ENCODE results near the gene PSKH1.

Gene PSKH1

DNA sequence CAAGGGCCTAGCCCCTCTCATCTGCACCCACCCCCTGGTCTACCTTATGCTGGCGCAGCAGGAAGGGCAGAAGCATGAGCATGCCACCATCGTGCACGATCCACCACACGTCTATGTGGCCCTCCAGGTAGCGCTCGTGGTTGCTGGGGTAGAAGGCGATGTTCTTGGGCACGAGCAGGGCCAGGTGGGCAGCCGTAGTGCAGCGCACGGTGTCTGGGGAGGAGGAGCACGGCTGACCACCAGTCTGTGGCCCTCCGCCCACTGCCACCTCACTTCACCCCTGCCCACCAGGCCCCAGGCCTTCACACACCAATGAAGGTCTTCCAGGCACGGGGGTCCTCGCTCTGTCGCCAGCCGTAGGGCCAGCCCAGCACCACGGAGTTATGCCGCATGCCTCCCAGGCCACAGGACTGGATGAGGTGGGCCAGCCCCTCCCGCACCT is 53.1 kb downstream of the PSKH1 start:
- no peak overlapping the region for H3K4me3 ChIP-seq (ENCODE audit: low read length)
- no peak for DNase-seq (ENCODE audit: low read depth, low spot score)

DNA sequence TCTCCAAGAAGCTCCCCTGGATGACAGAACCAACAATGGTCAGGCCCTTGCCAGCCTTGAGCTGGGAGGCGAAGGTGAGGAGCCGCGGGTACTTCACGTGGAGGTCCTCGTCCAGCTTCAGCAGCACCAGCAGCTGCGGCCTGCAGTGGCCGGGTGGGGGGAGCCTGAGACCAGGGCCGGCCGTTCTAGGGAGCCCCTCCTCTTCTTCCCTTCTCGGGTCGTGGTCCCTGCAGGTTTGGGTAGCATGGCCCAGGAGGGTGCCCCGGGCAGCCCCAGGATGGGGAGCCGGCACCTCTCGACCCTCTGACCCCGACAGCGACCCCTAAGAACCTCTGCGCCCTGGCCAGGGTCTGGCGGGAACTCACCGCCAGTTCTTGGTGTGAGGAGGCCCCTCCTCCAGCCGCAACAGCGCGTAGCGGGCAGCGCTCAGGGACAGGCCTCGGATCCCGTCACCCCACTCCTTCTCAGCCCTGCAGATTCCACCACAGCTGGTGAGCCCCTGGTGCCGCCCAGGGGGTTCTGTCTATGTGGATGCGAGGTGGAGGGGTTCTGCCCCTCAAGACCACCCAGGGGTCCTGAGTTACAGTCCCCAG is 54.0 kb downstream of the PSKH1 start:
- DNase-seq (ENCODE audit: low read depth, low spot score) = no peak
- H3K4me3 ChIP-seq (ENCODE audit: low read length) = no peak overlapping the region

DNA sequence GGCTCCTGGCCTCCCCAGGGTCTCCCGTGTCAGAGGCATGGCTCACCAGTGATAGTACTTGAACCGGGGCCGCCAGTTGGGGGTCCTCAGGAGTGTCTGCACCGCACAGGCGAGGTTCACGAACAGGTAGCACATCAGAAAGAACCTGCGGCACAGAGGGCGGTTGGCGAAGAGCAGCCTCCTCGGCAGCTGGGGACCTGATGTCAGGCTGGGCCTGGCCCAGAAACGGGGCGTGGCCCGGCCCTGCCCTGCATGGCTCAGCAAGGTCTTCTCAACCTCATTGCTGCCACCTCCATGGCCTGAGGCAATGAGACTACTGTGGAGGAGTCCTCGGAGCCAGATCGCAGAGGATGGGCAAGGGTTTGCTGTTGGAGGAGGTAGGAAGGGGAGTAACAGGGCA is 55.0 kb downstream of the PSKH1 start:
- H3K4me3 ChIP-seq (ENCODE audit: low read length) = no peak overlapping the region
- DNase-seq (ENCODE audit: low read depth, low spot score) = no peak

DNA sequence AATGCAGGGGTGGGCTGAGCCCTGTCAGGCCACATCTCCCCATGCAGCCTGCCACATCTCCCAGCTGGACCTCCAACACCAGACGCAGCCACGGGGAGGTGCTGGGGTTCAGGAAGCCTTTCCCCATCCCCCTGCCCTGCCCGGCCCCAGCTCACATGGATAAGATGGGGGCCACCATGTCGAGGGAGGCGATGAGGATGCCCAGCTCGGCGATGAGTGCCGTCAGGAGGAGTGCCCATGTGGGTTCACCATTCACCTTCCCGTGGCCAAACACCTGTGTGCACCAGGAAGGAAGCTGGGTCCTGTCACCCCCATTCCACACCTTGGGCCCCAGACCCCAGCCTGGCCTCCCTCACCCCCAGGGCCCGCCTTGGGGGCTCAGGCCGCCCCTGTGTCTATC is 56.6 kb downstream of the PSKH1 start:
- no peak overlapping the region for H3K4me3 ChIP-seq (ENCODE audit: low read length)
- DNase-seq (ENCODE audit: low read depth, low spot score) = no peak

DNA sequence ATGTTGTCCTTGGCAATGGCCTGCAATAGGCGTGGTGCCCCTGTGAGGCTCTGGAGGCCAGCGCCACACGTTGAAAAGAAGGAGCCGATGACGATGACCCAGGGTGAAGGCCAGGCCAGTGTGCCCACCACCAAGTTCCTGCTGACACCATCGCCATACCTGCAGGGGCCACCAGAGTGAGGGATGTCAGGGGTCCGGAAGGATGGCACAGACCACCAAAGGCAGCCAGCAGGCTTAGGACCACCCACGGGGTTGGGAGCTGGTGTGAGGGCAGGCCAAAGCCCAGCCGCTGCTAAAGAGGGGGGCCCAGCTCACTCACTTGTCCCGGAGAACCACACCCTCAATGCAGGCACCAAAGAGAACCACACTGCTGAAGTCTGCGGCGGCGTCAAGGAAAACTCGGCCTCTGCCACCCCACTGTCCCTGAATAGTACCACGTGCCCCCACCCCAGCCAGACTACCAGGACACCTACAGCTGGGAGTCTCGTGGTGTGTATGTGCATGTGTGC is 57.3 kb downstream of the PSKH1 start:
- H3K4me3 ChIP-seq (ENCODE audit: low read length) = no peak overlapping the region
- DNase-seq (ENCODE audit: low read depth, low spot score) = no peak

DNA sequence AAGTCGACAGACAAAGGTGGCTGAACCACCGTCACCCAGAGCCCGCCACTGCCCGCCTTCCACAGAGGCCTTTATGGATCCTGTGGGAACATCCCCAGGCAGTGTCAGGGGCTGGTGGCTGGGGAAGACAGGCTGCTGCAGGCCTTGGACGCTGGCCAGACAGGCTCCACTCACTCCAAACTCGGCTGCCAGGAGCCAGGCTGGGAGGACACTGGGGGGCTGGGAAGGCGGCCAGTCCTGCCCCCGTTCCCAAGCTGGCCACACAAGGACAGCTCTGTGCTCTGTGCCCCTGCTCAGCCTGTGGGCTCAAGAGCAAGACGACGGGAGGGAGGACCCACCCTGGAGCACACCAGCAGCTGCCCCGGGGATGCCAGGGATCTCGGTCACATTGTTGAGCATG is 58.4 kb downstream of the PSKH1 start:
- DNase-seq (ENCODE audit: low read depth, low spot score) = no peak
- no peak overlapping the region for H3K4me3 ChIP-seq (ENCODE audit: low read length)

DNA sequence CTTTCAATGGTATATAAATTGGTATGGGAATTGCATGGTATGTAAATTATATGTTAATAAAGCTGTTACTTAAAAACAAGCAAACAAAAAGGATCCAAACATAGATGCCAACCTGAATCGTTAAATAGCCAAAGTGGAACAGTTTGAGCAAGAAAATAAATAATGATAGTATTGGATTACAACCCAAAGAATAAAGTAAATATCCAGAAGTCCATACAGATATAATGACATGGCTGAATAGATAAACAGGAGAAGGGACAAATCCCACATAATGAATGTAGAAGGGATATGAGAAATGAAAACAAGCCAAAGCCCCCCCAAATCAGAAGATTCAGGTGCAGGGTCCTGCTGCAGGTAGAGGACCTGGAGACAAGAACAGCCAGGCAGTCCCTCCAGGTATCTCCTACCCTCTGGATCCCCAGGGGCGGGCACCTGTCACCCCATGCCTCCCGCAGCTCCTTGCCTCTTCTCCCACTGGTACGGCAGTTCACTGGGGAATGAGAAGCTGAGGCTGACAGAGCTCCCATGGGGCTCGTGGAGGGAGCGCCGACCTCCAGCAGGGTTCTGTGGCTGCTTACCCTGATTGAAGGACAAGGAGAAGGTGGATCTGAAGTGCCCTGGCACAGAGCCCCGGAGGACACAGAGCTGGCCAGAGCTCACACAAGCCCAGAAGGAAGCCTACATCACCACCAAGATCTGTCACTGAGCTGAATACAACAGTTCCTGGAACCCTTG is 60.8 kb downstream of the PSKH1 start:
- H3K4me3 ChIP-seq (ENCODE audit: low read length) = no peak overlapping the region
- DNase-seq (ENCODE audit: low read depth, low spot score) = no peak

DNA sequence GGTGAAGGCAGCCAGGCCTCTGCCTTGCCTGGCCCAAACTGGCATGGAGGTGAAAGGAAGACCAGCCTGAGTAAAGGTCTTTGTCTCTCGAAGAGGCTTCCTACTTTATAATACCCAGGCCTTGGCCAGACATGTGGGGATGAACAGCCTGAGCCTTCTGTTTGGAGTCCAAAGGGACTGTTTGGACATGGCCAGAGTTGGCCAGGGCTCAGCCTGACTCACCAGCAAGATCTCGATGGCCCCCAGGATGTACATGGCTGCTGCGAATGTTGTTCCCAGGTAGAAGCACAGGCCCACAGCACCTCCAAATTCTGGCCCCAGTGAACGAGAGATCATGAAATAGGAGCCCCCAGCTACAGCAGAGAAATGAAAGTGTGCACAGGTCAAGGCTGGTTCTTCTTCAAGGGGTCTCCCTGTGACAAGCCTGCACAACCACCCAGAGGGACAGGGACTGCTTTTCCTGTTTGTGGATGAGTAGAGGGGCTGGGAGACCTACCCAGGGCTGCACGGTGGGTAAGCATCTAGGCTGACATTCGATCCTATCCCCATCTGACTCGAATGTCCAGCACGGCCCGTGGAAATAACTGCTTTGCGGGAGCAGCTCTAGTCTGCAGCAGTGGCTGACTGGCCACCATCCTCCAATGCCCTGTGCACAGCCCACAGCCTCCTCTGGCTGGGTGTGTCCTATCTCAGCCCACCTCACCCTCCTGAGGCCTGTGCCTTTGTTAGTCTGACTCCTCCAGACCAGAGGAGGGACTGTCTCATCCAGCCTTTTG is 61.6 kb downstream of the PSKH1 start:
- no peak overlapping the region for H3K4me3 ChIP-seq (ENCODE audit: low read length)

DNA sequence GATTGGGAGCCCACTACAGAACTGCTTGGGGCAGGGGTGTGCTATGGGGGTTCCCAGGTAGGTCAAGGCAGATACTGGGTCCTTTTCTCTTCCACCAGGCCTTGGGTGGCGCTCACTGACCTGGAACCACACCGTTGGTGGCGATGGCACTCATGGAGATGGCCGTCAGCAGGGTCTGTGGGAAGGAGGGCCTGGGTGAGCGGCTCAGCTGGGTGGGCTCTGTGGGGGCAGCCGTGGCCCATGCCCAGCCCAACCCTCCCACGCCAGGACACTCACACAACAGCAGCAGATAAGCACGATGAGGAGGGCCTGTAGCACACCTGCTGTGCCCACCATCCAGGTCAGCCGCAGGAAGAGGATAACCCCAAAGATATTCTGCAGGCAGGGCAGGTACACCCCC is 64.6 kb downstream of the PSKH1 start:
- no peak overlapping the region for H3K4me3 ChIP-seq (ENCODE audit: low read length)
- DNase-seq (ENCODE audit: low read depth, low spot score) = no peak

More for the DNA sequence above, 61.6 kb downstream of the PSKH1 start:
- DNase-seq (ENCODE audit: low read depth, low spot score) = no peak

DNA sequence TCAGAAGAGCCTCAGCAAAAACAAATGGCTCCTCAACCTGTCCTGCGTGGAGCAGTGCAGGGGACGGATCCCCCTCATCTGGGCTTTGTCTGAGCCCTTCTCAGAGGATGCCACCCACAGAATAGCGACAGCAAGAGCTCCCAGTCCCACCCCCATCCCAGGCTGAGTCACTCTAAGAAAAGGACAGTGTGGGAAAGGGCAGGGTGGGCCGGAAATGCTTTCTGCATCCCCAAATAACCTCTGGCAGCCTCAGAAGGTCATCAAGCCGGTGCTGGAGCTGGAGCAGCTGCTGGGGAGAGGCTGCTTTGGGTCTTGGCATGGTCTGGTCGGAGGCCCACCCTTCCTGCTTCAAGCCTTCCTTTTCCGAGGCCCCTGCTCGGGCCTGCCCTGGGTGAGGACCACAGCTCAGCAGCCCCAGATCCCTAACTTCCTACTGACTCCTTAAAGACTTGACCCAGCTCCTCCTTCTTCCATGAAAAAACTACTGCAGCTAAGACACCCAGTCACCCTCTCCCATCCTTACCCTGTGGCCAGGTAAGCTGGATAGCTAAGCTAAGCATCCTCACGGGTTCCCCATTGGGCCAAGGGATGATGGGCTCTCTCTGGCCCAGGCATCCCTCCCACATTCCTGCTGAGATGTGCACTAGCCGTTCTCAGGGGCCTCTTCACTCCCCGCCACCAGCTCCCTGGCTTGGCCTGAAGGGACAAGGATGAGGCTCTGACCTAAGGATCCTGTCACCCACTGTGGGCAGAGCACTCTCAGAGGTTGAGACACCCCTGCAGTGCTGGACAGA is 66.7 kb downstream of the PSKH1 start:
- no peak overlapping the region for H3K4me3 ChIP-seq (ENCODE audit: low read length)
- no peak for DNase-seq (ENCODE audit: low read depth, low spot score)

DNA sequence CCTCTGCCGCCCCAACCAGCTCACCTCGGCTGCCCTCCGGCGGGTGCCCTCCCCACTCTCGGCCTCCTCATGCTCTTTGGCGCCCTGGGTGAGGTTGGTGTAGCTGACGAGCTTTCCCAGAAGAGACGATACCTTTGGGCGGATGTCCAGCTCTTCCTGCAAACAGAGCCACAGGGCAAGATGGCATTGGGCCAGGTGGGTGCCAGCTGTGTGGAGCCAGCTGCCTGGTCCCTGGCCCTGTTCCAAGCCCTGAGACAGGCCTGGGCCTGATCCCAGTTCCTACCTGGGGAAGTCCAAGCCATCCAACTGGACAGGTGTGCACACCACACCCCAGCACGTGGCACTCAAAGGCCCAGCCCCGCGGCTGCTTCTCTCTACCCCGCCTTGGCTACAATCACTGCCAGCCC is 68.5 kb downstream of the PSKH1 start:
- no peak for DNase-seq (ENCODE audit: low read depth, low spot score)
- no peak overlapping the region for H3K4me3 ChIP-seq (ENCODE audit: low read length)

DNA sequence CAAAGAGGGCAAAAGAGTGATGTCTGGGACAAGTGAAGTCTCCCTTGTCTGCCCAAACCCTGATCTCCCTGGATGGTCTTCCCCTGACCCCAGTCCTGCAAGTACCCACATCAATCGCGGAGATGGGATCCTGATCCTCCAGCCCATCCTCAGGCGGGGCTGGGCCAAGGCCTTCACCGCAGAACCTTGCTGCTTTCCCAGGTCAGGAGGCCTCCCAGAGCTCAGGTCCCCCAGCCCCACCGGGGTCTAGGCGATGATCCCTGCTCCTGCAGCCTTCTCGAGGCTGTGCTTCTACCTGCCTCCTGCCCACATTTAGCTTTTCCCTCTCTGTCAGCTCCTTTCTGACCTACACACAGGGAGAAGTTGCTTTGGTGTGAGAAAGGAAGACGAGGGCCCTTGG is 69.1 kb downstream of the PSKH1 start:
- no peak for DNase-seq (ENCODE audit: low read depth, low spot score)
- no peak overlapping the region for H3K4me3 ChIP-seq (ENCODE audit: low read length)

DNA sequence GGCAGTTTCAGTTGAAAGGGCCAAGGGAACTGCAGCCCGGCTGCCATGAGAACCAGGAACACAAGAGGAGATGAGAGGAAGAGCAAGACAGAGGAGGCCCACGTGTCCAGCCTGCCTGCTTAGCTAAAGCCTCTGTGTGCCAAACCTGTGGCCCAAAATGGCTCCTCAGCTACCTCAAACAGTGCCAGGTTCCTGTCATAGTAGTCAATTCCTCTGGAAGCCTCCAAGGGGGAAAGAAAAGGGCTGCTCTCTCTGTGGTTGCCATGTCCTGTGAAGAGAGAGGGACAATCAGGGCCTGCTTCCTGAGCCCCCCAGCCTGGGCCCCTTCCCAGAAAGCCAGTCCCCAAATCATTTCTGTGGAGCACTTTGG is 70.2 kb downstream of the PSKH1 start:
- no peak for DNase-seq (ENCODE audit: low read depth, low spot score)
- no peak overlapping the region for H3K4me3 ChIP-seq (ENCODE audit: low read length)

DNA sequence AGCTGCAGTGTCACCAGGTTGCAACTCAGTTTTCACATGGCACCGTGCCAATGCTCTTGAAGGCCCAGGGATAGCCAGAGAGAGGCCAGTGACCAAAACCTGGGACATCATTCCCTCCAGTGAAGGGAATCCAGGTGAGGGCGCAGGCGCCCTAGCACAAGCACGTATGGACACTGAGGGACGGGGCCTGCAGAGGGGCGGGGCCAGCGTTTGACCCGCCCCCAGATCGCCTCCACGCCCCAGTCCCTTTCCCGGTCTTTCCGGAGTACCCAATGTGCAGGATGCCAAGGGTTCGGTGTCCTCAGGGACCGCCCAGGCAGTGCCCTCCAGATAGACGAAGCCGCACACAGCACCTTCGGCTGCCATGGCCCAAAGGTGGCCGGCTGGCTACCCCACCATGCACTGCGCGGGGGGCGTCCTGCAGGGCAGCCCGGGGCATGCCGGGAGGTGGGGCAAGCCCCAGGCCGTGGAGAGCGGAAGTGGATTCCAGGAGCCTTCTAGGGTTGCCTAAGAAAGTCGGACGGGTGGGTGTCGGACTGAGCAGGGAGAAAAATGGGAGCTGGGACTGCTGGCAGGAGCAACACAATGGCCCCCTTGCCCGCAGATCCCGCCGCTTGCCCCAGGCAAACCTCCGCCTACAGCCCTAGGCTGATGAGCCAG is 70.7 kb downstream of the PSKH1 start:
- H3K4me3 ChIP-seq (ENCODE audit: low read length) = no peak overlapping the region
- no peak for DNase-seq (ENCODE audit: low read depth, low spot score)

DNA sequence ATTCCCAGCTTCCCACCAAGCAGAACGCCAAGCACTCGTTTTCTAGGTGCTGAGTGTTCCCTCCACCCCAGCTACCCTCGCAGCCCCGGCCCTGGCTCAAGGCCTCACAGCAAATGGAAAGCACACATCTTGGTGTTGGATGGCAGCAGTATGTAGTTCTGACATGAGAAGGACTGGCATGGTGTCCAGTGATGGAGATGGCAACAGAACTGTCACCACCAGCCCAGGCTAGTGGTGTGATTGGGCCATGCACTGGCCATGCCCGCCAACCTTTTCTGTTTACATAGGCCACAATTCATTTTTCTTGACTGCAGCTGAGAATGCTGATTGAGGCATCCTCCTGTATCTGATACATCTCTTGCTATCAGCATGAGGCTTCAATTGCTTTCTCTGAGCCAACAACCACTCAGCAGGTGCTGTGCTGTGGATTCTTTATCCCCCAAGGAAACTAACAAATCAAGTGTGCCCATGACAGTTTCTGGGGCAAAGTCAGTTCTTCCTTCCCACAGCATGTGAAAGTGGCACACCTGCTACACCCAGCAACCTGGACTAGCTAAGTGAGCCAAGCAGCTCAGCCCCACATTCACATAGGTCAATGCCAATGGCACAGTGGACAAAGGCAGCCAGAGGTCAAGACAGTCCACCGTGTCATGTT is 71.5 kb downstream of the PSKH1 start:
- peak; percentile 30 for DNase-seq (ENCODE audit: low read depth, low spot score)
- H3K4me3 ChIP-seq (ENCODE audit: low read length) = no peak overlapping the region

DNA sequence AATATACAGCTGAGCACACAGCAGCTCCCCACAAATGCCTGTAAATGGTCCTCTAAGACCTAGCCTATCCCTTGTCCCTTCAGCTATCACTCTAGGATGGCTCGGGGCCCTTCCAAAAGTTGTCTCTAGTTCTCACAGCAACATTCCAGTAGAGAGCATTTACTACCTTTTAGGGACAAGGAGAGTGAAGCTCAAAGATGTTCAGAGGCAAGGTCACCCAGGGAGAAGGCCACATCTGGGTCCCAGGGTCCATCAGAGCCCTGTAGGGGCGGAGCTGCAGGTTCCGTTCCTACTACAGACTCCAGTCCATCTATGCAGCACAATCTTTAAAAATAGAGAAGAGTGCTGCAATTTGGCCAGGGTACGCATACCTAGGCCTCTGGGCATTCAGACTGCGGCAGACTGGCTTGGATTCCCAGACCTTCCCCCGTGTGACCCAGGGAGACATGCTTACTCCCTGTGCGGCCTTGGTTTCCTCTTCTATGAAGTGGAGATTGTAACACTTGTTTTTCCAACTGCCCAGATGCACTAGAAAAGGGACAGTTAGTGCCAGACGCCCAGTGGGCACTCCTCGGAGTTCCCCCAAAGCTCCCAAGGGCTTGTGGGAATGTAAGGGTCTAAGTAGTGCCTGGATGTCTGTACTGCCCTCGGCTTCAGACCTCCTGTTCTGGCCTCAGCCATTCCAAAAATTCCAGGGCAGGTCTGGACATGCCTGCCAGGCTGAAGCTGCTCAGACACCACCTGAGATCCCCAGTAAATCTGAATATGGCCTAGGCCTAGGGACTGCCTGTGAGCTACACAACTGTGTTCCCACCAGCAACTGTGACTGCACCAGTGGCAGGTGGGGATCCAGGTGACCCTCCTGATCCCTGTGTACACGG is 72.9 kb downstream of the PSKH1 start:
- no peak overlapping the region for H3K4me3 ChIP-seq (ENCODE audit: low read length)
- no peak for DNase-seq (ENCODE audit: low read depth, low spot score)

DNA sequence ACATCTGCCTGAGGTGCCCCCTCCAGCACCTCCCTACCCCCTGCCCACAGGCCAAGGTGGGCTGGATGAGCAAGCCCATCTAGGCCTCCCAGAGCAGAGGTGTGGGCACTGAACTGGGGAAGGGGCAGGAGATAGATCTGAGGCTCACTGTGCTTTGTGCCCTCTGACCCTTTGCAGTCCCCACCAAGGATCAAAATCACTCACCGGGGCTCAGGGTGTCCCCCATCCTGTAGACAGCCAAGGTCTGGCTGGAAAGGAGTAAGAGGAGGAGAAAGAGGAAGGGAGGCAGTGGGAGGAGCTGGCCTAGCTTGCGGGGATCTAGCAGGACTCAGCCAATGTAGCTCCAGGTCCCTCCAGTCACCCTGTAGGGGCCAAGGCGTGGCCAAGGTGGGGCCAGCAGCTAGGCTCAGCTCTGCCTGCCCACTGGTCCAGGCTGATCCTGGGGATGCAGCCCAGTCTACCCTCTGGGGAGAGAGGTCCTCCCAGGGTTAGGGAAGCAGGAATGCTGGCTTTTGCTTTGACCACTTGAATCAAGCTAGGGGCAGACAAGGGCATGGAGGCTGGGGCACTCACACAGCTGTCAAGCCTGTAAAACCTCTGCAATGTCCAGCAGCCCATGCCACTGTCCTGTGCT is 73.6 kb downstream of the PSKH1 start:
- no peak overlapping the region for H3K4me3 ChIP-seq (ENCODE audit: low read length)
- DNase-seq (ENCODE audit: low read depth, low spot score) = no peak
